ENCODE data around the gene GDF2. TPM values are rescaled to one million over a fixed set of nuclear protein-coding genes. Genes with fewer than 3 reads are reported as not detected.
A peak's percentile ranks its signal among the peaks of the same experiment; 100 is the strongest.

GDF2 gene
- total and polyA plus RNA-seq, 4 donors = not detected

DNA sequence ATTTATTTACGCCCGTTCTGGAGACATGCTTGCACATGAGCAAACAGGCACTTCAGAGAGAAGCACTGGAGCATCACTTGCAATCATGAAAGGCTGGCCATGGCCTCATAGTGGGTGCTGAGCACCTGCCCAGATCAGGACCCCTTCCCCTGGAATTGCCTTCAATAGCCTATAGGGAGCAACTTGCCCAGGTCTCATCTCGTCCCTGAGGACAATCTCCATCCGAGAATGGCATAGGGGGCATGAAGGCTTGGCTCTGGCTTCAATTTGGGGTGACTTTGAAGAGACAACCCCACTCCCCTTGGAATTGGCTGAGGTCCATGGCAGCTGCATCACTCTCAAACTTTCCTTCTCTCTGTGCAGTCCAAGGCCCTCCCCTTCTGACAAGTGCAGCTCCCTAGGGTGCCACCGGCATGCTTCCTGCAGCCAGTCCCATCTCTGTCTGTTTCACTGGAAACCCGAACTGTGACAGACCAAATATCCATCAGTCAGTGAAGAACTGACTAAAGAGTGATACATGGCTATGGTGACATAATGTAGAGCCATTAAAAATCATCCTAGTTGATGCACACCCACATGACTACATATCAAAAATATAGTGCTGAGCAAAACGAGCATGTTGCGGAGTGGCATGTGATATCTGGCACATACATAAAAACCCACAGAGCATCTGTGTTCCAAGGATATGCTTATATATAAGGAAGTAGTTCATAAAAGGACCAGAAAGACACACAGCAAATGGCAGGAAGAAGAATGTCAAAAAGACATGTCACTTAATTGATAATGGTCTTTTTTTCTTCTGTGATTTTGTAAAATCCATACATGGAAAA lies 12.4 kb downstream of the GDF2 start:
- 84 to 86% methylated on average over 8 of the region's 8 CpGs for WGBS, 2 donors
- TF ChIP-seq, protein P1, sequence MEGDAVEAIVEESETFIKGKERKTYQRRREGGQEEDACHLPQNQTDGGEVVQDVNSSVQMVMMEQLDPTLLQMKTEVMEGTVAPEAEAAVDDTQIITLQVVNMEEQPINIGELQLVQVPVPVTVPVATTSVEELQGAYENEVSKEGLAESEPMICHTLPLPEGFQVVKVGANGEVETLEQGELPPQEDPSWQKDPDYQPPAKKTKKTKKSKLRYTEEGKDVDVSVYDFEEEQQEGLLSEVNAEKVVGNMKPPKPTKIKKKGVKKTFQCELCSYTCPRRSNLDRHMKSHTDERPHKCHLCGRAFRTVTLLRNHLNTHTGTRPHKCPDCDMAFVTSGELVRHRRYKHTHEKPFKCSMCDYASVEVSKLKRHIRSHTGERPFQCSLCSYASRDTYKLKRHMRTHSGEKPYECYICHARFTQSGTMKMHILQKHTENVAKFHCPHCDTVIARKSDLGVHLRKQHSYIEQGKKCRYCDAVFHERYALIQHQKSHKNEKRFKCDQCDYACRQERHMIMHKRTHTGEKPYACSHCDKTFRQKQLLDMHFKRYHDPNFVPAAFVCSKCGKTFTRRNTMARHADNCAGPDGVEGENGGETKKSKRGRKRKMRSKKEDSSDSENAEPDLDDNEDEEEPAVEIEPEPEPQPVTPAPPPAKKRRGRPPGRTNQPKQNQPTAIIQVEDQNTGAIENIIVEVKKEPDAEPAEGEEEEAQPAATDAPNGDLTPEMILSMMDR (IDR thresholded peaks at IDR 0.05; ENCODE audit: control extremely low read depth, extremely low read depth) = no peak
- Histone ChIP-seq H3K36me3 (ENCODE audit: control insufficient read depth in 4 of 4, insufficient read depth in 4 of 4, low read length in 4 of 4) (no peaks in the 10 kb centered on the region), H3K27ac (ENCODE audit: low read depth in 1 of 2, low read length in 1 of 2) (no peak overlapping the region), H3K9ac (ENCODE audit: insufficient read depth in 1 of 2, low read length in 2 of 2) (no peak overlapping the region), H3K4me3 (no peak overlapping the region), H3K4me1 (ENCODE audit: control insufficient read depth in 5 of 5, insufficient read depth in 5 of 5, low read length in 5 of 5) (peaks cover 0 to 7% (median 0%) of the 10 kb centered on the region in 5 donors), H3K9me3 (ENCODE audit: control insufficient read depth in 4 of 4, insufficient read depth in 3 of 4, low read length in 3 of 4) (peaks cover 0 to 2% (median 0%) of the 10 kb centered on the region in 4 donors), H3K27me3 (ENCODE audit: control insufficient read depth in 3 of 3, insufficient read depth in 3 of 3, low read length in 2 of 3) (peaks cover 0 to 3% (median 0%) of the 10 kb centered on the region in 3 donors)
- DNase-seq = no peak
- no peak for ATAC-seq (ENCODE audit: insufficient read depth, low FRiP score)

DNA sequence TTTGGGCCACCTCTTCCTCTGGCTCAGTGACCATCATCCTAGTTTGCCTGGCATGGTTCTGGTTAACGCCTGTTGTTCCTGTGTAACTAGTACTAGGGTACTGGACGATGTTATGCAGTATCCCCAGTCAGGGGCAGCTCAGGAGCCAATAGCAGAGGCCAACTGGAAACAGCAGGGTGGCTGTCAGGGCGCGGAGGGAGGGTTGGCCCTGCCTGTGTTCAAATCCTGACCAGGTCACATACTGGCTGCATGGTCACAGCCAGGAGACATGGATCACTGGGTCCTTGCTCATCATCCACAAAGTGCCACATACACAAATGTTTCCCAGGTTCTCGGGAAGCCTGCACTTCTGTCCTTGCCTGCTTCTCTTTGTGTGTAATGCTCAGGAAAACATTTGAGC lies 13.7 kb downstream of the GDF2 start:
- 90 to 93% methylated on average over 5 of the region's 5 CpGs for WGBS, 2 donors
- Histone ChIP-seq H3K27ac (ENCODE audit: low read depth in 1 of 2, low read length in 1 of 2) (no peak overlapping the region), H3K36me3 (ENCODE audit: control insufficient read depth in 4 of 4, insufficient read depth in 4 of 4, low read length in 4 of 4) (no peaks in the 10 kb centered on the region), H3K4me3 (no peak overlapping the region), H3K9ac (ENCODE audit: insufficient read depth in 1 of 2, low read length in 2 of 2) (no peak overlapping the region), H3K4me1 (ENCODE audit: control insufficient read depth in 5 of 5, insufficient read depth in 5 of 5, low read length in 5 of 5) (peaks cover 0 to 7% (median 0%) of the 10 kb centered on the region in 5 donors), H3K27me3 (ENCODE audit: control insufficient read depth in 3 of 3, insufficient read depth in 3 of 3, low read length in 2 of 3) (peaks cover 0 to 3% (median 0%) of the 10 kb centered on the region in 3 donors), H3K9me3 (ENCODE audit: control insufficient read depth in 4 of 4, insufficient read depth in 3 of 4, low read length in 3 of 4) (peaks cover 0 to 2% (median 0%) of the 10 kb centered on the region in 4 donors)
- DNase-seq (no peak), ATAC-seq (ENCODE audit: insufficient read depth, low FRiP score) (no peak)
- TF ChIP-seq, protein P1 (IDR thresholded peaks at IDR 0.05; ENCODE audit: control extremely low read depth, extremely low read depth) = no peak

DNA sequence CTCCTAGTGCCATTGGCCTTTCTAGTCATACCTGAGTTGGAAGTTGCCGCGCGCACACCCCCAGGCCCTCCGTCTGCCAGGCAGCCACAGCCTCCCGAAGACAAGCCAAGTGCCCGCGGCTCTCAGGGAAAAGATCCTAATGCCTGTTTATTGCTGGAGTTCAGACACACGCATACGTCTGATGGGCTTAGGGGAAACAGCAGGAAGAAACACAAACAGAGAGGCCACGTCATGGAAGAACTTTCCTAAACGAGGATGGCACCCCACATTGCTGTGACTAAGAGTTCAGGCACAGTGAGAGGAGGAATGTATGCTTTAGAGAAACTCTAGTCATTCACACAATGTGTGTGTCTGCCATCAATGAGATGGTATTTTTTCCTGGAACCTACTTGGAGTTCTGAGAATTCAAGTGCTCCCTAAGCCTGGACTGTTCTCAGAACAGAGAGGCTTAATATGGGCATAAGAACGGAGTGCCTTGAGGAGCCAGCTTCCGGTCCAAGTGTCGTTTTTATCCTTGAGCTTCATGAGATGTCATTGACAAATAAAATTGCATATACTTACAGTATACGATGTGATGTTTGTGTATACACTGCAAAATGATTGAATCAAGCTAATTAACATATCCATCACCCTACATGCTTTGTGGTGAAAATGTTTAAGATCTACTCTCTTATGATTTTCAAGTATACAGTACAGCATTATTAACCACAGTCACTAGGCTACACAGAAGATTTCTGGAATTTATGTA lies 14.3 kb downstream of the GDF2 start:
- Histone ChIP-seq H3K27me3 (ENCODE audit: control insufficient read depth in 3 of 3, insufficient read depth in 3 of 3, low read length in 2 of 3) (peaks cover 0 to 3% (median 0%) of the 10 kb centered on the region in 3 donors), H3K36me3 (ENCODE audit: control insufficient read depth in 4 of 4, insufficient read depth in 4 of 4, low read length in 4 of 4) (no peaks in the 10 kb centered on the region), H3K4me3 (no peak overlapping the region), H3K9ac (ENCODE audit: insufficient read depth in 1 of 2, low read length in 2 of 2) (no peak overlapping the region), H3K27ac (ENCODE audit: low read depth in 1 of 2, low read length in 1 of 2) (no peak overlapping the region), H3K9me3 (ENCODE audit: control insufficient read depth in 4 of 4, insufficient read depth in 3 of 4, low read length in 3 of 4) (peaks cover 0 to 2% (median 0%) of the 10 kb centered on the region in 4 donors), H3K4me1 (ENCODE audit: control insufficient read depth in 5 of 5, insufficient read depth in 5 of 5, low read length in 5 of 5) (peaks cover 0 to 7% (median 0%) of the 10 kb centered on the region in 5 donors)
- DNase-seq (peak in 1 of 3 donors; percentile 38), ATAC-seq (ENCODE audit: insufficient read depth, low FRiP score) (no peak)
- 76 to 85% methylated on average over 15 of the region's 15 CpGs for WGBS, 2 donors
- TF ChIP-seq, protein P1 (IDR thresholded peaks at IDR 0.05; ENCODE audit: control extremely low read depth, extremely low read depth) = no peak

Data from lung (tissue), 12 donors.